ENCODE measurements around the gene NPB. TPM values are rescaled to one million over a fixed set of nuclear protein-coding genes. Genes with fewer than 3 reads are reported as not detected.
A peak's percentile ranks its signal among the peaks of the same experiment; 100 is the strongest.

NPB gene
- total and polyA plus RNA-seq, 4 donors = 0.15 to 0.92 (median 0.55) TPM

DNA sequence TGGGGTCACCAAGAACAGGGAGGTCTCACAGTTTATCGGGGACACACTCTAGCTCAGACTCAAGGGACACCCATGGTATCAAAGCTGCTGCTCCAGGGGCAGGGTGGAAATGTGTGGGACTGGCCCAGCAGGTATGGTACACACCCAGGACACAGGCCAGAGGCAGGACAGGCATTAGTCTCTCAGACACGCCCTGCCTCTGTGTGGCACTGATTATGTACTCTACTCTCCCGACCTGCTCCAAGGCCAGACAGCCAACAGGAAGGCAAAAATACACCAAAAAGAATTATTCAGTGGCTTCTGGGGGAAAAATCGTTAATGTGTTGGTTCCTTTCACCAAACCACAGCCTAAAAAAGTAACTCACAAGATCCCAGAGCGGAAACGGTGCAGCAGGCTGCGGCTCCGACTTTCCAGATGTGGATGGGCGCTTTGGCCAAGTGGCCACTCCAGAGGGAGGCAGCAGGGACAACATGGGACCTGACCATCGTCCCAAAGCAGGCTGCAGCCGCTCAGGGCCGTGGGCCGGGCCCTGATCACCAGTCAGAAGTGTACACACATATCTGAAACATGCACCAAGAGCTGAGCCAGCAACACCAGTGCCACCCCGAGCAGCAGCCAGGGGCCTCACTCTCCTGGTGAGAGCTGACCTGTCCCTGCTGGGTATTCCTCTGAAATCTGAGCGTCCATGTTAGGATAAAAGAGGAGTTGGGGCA is 17.0 kb downstream of the NPB start (continued):
- TF ChIP-seq, protein P1, sequence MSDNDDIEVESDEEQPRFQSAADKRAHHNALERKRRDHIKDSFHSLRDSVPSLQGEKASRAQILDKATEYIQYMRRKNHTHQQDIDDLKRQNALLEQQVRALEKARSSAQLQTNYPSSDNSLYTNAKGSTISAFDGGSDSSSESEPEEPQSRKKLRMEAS (IDR thresholded peaks at IDR 0.05) = no peak
- TF ChIP-seq FOXA2 (IDR thresholded peaks at IDR 0.05) = no peak
- TF ChIP-seq, protein P2, sequence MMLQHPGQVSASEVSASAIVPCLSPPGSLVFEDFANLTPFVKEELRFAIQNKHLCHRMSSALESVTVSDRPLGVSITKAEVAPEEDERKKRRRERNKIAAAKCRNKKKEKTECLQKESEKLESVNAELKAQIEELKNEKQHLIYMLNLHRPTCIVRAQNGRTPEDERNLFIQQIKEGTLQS (IDR thresholded peaks at IDR 0.05) = no peak
- no peak for TF ChIP-seq NR2F2 (IDR thresholded peaks at IDR 0.05)

DNA sequence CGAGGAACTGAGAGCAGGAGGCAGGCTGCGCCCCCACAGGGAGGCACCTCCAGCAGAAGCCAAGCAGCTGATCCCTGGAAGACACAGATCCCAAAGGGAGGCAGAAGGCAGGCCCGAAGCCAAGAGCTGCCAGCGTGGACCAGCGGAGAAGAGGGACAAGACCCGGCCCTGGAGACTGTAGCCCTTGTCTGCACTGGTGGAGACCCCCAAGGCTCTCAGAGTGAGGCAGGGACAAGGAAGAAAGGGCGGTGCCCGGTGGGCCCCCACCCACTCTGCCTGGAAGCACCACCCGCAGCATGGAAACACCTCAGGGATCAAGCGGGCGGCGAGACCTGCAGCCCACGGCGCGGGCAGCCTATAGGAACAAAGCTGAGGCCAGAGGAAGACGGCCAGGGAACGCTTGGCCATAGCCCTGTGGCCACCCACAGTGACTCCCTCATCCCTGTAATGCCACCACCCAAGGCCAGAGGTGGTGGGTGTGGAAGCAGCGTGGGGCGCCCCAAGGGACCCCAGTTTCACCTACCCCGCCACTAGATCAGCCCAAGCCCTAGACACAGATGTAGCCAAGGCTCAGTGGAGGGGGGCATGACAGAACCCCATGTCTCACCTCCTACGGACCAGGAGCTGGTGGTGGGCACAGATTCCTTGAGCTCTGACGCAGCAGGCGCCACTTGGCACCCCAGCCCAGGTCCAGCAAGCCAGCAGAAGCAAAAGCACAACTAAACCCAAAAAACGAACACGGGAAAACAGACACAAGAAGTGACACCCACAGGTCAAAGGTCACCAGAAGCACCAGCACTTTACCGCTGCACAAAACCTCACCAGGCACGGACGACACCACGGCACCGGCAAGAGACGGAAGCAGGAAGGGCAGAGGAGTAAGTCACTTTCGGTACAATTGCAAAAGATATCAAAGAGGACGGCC is 18.8 kb downstream of the NPB start:
- 74% methylated on average over 33 of the region's 33 CpGs for WGBS
- no peak for DNase-seq (ENCODE audit: low spot score)
- Histone ChIP-seq H3K36me3 (ENCODE audit: control insufficient read depth in 4 of 4, insufficient read depth in 3 of 4, low read depth in 1 of 4, low read length in 3 of 4) (peaks cover 0 to 7% (median 4%) of the 10 kb centered on the region in 4 donors), H3K27me3 (ENCODE audit: control insufficient read depth in 4 of 4, insufficient read depth in 4 of 4, low read length in 3 of 4) (no peaks in the 10 kb centered on the region), H3K27ac (ENCODE audit: low read depth in 1 of 2, low read length in 2 of 2) (peak overlapping the region; percentile 59 to 60), H3K9ac (ENCODE audit: low read depth in 1 of 2, low read length in 2 of 2) (no peak overlapping the region), H3K9me3 (ENCODE audit: control insufficient read depth in 4 of 4, low read length in 3 of 4) (no peaks in the 10 kb centered on the region), H3K4me1 (ENCODE audit: control insufficient read depth in 4 of 4, insufficient read depth in 4 of 4, low read length in 3 of 4) (peaks cover 33 to 66% (median 53%) of the 10 kb centered on the region in 4 donors), H3K4me3 (ENCODE audit: low read depth in 1 of 3, low read length in 3 of 3) (peak overlapping the region in 1 of 3 donors; percentile 3)
- TF ChIP-seq HNF4A (conservative IDR thresholded peaks at IDR 0.05) (peak in 1 of 2 donors; percentile 32), NR2F2 (IDR thresholded peaks at IDR 0.05) (peak; percentile 47)
- TF ChIP-seq, protein P3, sequence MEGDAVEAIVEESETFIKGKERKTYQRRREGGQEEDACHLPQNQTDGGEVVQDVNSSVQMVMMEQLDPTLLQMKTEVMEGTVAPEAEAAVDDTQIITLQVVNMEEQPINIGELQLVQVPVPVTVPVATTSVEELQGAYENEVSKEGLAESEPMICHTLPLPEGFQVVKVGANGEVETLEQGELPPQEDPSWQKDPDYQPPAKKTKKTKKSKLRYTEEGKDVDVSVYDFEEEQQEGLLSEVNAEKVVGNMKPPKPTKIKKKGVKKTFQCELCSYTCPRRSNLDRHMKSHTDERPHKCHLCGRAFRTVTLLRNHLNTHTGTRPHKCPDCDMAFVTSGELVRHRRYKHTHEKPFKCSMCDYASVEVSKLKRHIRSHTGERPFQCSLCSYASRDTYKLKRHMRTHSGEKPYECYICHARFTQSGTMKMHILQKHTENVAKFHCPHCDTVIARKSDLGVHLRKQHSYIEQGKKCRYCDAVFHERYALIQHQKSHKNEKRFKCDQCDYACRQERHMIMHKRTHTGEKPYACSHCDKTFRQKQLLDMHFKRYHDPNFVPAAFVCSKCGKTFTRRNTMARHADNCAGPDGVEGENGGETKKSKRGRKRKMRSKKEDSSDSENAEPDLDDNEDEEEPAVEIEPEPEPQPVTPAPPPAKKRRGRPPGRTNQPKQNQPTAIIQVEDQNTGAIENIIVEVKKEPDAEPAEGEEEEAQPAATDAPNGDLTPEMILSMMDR (IDR thresholded peaks at IDR 0.05; ENCODE audit: low read depth, low read length, missing input control) = no peak

DNA sequence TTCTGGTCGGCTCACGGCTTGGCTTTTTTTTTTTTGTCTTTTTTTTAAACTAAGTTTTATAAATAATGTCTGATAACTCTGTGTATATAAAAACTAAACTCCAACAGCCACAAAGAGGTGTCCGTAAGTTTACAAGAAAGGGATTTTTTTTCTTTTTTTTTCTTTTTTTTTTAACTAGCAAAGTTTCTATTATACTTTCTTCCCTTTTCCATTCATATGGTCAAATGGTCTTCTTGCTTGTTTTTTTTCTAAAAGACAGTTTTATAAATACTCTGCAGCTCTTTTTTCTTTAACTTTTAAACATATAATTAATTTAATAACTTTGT is 19.5 kb downstream of the NPB start:
- H3K9ac ChIP-seq (ENCODE audit: low read depth in 1 of 2, low read length in 2 of 2) = no peak overlapping the region
- H3K27ac ChIP-seq (ENCODE audit: low read depth in 1 of 2, low read length in 2 of 2) = peak overlapping the region in 1 of 2 donors; percentile 60
- DNase-seq (ENCODE audit: low spot score) = no peak
- no peaks in the 10 kb centered on the region for H3K27me3 ChIP-seq (ENCODE audit: control insufficient read depth in 4 of 4, insufficient read depth in 4 of 4, low read length in 3 of 4)
- H3K4me1 ChIP-seq (ENCODE audit: control insufficient read depth in 4 of 4, insufficient read depth in 4 of 4, low read length in 3 of 4) = peaks cover 37 to 72% (median 58%) of the 10 kb centered on the region in 4 donors
- WGBS = 48% methylated on average over 3 of the region's 3 CpGs
- peaks cover 0 to 7% (median 4%) of the 10 kb centered on the region in 4 donors for H3K36me3 ChIP-seq (ENCODE audit: control insufficient read depth in 4 of 4, insufficient read depth in 3 of 4, low read depth in 1 of 4, low read length in 3 of 4)
- no peaks in the 10 kb centered on the region for H3K9me3 ChIP-seq (ENCODE audit: control insufficient read depth in 4 of 4, low read length in 3 of 4)
- no peak overlapping the region for H3K4me3 ChIP-seq (ENCODE audit: low read depth in 1 of 3, low read length in 3 of 3)
- TF ChIP-seq HNF4A (conservative IDR thresholded peaks at IDR 0.05) = no peak
- TF ChIP-seq TAF1 (conservative IDR thresholded peaks at IDR 0.05) = no peak
- TF ChIP-seq, protein P1 (IDR thresholded peaks at IDR 0.05) = no peak

DNA sequence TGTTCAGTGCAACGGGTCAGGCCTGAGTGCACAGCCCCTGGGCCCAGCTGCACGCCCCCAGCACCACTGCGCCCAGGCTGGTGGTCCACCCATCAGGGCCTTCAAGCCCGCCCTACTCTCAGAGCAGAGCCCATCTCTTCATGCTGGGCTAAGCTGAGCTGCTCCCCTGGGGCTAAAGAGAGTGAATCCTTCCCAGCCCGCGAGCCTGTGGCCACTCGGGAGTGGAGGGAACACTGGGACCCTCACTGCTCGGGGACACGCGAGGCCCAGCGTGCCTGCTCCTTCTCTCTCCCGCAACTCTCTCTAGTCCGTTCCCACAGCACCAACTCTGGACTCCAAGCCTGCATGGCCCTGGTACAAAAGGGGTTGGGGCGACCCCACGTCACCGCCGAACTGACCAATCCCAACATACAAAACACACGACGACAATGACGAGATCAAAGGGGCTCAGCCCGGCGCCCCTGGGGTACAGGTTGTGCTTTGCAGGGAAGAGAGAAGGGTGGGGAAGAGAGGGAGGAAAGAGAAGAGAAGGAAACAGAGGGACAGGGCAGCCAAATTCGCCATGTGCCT is 20.0 kb downstream of the NPB start:
- no peak overlapping the region for H3K9ac ChIP-seq (ENCODE audit: low read depth in 1 of 2, low read length in 2 of 2)
- 94% methylated on average over 23 of the region's 23 CpGs for WGBS
- H3K36me3 ChIP-seq (ENCODE audit: control insufficient read depth in 4 of 4, insufficient read depth in 3 of 4, low read depth in 1 of 4, low read length in 3 of 4) = peaks cover 0 to 7% (median 4%) of the 10 kb centered on the region in 4 donors
- peak overlapping the region in 1 of 3 donors; percentile 10 for H3K4me3 ChIP-seq (ENCODE audit: low read depth in 1 of 3, low read length in 3 of 3)
- no peaks in the 10 kb centered on the region for H3K9me3 ChIP-seq (ENCODE audit: control insufficient read depth in 4 of 4, low read length in 3 of 4)
- H3K27ac ChIP-seq (ENCODE audit: low read depth in 1 of 2, low read length in 2 of 2) = no peak overlapping the region
- H3K27me3 ChIP-seq (ENCODE audit: control insufficient read depth in 4 of 4, insufficient read depth in 4 of 4, low read length in 3 of 4) = no peaks in the 10 kb centered on the region
- peaks cover 32 to 70% (median 52%) of the 10 kb centered on the region in 4 donors for H3K4me1 ChIP-seq (ENCODE audit: control insufficient read depth in 4 of 4, insufficient read depth in 4 of 4, low read length in 3 of 4)
- DNase-seq (ENCODE audit: low spot score) = no peak
- TF ChIP-seq GABPA (IDR thresholded peaks at IDR 0.05 in 1 of 2, conservative IDR thresholded peaks at IDR 0.05 in 1 of 2) (no peak), FOXA1 (IDR thresholded peaks at IDR 0.05) (no peak), HNF4A (conservative IDR thresholded peaks at IDR 0.05) (no peak), NR2F2 (IDR thresholded peaks at IDR 0.05) (no peak)
- TF ChIP-seq, protein P4, sequence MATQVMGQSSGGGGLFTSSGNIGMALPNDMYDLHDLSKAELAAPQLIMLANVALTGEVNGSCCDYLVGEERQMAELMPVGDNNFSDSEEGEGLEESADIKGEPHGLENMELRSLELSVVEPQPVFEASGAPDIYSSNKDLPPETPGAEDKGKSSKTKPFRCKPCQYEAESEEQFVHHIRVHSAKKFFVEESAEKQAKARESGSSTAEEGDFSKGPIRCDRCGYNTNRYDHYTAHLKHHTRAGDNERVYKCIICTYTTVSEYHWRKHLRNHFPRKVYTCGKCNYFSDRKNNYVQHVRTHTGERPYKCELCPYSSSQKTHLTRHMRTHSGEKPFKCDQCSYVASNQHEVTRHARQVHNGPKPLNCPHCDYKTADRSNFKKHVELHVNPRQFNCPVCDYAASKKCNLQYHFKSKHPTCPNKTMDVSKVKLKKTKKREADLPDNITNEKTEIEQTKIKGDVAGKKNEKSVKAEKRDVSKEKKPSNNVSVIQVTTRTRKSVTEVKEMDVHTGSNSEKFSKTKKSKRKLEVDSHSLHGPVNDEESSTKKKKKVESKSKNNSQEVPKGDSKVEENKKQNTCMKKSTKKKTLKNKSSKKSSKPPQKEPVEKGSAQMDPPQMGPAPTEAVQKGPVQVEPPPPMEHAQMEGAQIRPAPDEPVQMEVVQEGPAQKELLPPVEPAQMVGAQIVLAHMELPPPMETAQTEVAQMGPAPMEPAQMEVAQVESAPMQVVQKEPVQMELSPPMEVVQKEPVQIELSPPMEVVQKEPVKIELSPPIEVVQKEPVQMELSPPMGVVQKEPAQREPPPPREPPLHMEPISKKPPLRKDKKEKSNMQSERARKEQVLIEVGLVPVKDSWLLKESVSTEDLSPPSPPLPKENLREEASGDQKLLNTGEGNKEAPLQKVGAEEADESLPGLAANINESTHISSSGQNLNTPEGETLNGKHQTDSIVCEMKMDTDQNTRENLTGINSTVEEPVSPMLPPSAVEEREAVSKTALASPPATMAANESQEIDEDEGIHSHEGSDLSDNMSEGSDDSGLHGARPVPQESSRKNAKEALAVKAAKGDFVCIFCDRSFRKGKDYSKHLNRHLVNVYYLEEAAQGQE (IDR thresholded peaks at IDR 0.05) = no peak
- TF ChIP-seq, protein P5, sequence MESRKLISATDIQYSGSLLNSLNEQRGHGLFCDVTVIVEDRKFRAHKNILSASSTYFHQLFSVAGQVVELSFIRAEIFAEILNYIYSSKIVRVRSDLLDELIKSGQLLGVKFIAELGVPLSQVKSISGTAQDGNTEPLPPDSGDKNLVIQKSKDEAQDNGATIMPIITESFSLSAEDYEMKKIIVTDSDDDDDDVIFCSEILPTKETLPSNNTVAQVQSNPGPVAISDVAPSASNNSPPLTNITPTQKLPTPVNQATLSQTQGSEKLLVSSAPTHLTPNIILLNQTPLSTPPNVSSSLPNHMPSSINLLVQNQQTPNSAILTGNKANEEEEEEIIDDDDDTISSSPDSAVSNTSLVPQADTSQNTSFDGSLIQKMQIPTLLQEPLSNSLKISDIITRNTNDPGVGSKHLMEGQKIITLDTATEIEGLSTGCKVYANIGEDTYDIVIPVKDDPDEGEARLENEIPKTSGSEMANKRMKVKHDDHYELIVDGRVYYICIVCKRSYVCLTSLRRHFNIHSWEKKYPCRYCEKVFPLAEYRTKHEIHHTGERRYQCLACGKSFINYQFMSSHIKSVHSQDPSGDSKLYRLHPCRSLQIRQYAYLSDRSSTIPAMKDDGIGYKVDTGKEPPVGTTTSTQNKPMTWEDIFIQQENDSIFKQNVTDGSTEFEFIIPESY (IDR thresholded peaks at IDR 0.05) = no peak

All from liver (tissue), 9 donors.